Measurements from ENCODE around the gene NPHP3.
A peak's percentile ranks its signal among the peaks of the same experiment; 100 is the strongest.

The NPHP3 gene

GRCh38 chr3:132695422-132695821 is 26.8 kb downstream of the NPHP3 start:
- no peak for DNase-seq (ENCODE audit: low read depth)

GRCh38 chr3:132694991-132695390 is 27.2 kb downstream of the NPHP3 start:
- no peak for DNase-seq (ENCODE audit: low read depth)

DNA sequence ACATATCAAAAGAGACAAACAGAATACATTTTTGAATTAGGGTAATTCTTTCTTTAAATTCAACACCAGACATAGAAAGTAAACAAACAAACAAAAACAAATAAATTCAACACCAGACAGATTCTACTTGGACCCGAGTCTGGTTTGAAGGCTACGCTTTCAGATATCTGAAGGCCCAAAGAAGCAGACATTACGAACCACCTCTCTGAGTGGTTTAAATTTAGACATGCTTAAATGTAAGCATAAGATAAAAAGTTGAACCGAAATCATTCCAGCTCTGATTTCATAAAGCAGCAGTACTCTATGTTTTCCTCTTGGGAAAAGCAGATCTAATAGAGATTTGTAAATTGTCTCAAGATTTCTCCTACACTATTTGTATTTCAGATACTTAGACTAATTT is 32.2 kb downstream of the NPHP3 start:
- DNase-seq (ENCODE audit: low read depth), result no peak

- DNase-seq (ENCODE audit: low read depth), result no peak
Measured at GRCh38 chr3:132682201-132682600, 40.0 kb downstream of the NPHP3 start.

- no peak for DNase-seq (ENCODE audit: low read depth)
Measured at GRCh38 chr3:132681421-132681820, 40.8 kb downstream of the NPHP3 start.

GRCh38 chr3:132679911-132680310 is 42.3 kb downstream of the NPHP3 start:
- DNase-seq (ENCODE audit: low read depth), result no peak

DNA sequence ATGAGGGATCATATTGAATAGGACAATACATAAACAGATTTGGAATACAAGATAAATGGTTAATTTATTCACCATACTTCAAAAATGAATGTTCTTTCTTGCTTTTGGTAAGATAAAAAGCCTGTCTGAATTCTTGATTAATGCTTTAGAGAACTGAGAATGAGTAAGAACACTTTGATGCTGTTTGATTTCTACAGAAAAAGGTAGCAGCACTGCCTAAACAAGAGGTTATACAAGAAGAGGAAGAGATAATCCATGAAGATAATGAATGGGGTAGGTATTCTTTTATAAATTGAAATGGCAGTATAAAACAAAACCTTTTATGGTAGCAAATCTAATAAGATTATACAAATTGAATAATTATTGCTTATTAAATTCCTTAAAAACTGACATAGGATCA is 46.8 kb downstream of the NPHP3 start:
- DNase-seq (ENCODE audit: low read depth), result no peak

- no peak for DNase-seq (ENCODE audit: low read depth)
Measured at GRCh38 chr3:132669256-132669777, 52.9 kb downstream of the NPHP3 start.

DNA sequence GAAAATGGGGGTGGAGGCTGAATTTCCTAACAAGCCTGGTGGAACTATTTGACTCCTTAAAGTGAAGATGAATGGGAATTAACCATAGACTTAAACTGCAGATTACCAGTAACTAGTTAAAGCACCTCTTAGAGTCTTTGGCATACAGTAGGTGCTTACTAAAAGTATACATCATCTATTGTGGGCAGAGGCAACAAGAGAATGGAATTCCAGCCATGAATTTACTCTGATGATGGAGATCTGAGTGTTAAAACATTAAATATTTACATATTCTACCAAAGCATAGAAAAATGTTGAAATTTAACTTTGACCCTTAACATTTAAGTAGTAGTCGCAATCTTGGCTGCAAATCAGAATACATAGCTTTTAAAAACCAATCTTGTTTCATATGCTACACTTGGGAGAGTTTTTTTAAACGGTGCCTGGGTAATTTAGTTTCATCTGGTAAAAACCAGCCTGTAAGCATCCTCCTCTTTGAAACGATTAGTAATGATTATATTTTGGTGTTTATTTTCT is 56.9 kb downstream of the NPHP3 start:
- no peak for DNase-seq (ENCODE audit: low read depth)

DNA sequence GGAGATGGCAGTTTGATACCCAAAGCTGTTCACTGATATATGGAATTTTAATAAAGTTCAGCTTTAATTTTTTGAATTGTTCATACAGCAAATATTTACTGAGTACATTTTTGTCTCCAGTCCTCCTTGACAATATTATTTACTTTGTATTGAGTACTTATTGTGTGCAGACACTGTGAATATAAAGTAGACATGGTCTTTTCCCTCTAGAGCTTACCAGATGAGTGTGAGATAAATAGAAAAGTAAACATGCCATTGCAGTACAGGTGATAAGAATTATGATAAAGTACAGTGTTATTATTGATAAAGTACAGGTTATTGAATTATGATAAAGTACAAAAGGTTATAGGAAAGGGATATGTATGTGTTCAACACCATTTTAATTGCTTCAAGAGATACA is 60.0 kb downstream of the NPHP3 start:
- no peak for DNase-seq (ENCODE audit: low read depth)

DNA sequence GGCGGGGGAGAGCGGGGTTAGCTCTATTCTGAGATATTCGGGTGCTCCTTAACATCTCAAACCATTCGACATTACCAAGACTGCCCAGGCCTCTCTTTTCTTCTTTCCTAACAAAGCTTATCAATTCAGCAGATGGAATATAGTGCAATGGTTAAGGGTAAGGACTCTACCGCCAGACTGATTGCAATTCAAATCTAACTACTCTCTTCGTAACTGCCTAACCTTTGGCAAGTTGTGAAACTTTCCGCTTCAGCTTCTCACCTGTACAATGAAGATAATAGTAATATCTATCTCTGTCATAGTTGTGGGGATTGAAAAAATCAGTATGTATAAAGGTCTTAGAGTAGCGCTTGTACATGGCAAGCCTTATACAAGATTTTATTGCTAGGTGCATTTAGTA is 61.1 kb downstream of the NPHP3 start:
- no peak for DNase-seq (ENCODE audit: low read depth)

DNA sequence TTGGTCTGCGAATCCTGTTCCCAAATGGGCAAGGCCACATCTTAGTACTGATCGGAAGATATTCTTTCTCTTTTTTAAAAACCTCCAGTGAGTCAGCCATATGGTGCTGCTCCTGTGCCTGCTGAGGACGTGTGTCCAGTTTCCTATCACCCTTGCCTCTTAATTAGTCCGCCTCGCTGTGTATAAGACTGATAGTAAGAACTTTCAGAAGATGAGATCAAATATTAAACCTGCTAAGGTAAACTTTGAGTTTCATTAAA is 61.5 kb downstream of the NPHP3 start:
- no peak for DNase-seq (ENCODE audit: low read depth)

DNA sequence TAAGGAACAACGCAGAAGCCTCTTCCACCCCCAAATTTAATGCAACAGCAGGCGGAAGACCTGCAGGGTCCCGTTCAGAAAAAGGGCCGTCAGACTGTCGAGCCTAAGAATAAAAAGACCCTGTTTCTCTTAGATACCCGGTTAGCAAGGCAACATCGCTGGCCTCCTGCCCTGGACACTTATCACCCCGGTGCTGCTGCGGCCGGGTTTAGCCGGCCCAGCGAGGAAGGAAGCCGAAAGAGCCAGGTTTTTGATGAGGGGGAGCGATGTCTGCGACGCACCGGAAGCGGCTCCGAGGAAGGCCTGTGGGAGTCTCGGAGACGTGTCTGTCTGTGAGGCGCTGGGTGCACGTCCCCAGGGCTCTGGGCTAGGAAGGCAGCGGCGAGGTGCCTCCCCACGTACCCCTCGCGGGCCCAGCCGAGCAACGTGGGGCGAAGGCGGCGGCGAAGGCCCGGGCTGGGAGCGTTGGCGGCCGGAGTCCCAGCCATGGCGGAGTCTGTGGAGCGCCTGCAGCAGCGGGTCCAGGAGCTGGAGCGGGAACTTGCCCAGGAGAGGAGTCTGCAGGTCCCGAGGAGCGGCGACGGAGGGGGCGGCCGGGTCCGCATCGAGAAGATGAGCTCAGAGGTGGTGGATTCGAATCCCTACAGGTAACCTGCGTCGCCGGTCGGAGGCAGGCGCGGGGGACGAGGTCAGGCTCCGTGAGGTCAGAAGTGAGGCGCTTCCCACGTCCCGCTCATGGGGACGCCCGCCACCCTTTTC is 62.0 kb downstream of the NPHP3 start, which contains the start of gene UBA5:
UBA5 (plus strand) TSS at position 278 of the 759 bp plus-strand sequence; CDS start at position 487, 209 bp downstream.
- DNase-seq (ENCODE audit: low read depth), result peak; percentile 41

- DNase-seq (ENCODE audit: low read depth), result peak; percentile 1
Measured at GRCh38 chr3:132659365-132660051, 62.7 kb downstream of the NPHP3 start, which contains the start of gene ACAD11. Gene ACAD11, minus strand, starts transcription at chr3:132659809. Its CDS starts 58 bp downstream, at chr3:132659751.

GRCh38 chr3:132659000-132659364 is 63.2 kb downstream of the NPHP3 start:
- DNase-seq (ENCODE audit: low read depth), result no peak

DNA sequence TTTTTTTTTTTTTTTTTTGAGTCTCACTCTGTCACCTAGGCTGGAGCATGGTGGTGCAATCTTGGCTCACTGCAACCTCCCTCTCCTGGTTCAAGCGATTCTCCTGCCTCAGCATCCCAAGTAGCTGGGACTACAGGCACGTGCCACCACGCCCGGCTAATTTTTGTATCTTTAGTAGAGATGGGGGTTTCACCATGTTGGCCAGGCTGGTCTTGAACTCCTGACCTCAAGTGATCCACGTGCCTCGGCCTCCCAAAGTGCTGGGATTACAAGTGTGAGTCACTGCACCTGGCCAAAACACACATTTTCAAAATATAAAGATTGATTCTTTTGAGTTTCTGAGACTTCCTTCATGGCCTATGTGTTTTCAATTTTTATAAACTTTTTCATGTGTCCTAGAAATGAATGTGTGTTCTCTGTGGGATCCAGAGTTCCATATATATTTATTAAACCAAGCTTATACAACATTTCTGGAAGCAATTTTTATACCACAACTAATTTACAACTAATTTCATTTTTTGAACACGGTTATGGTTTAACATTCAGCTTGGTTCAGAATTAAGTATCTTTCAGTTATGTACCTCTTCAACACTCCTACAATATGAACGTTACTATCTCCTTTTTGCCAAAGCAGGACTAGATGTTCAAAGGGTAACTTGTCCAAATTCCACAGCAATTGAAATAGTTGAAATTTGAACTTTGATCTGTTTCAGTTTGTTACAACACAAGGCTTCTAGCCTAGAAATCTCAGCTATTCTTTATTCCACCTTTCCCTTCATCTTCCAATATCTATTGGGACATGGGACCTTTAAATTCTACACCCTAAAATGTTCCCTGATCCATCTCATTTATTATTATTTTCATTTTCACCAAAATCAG is 64.1 kb downstream of the NPHP3 start:
- no peak for DNase-seq (ENCODE audit: low read depth)

- no peak for DNase-seq (ENCODE audit: low read depth)
Measured at GRCh38 chr3:132655471-132655870, 66.7 kb downstream of the NPHP3 start.

- DNase-seq (ENCODE audit: low read depth), result no peak
Measured at GRCh38 chr3:132654721-132655120, 67.5 kb downstream of the NPHP3 start.

- DNase-seq (ENCODE audit: low read depth), result no peak
Measured at GRCh38 chr3:132654190-132654589, 68.0 kb downstream of the NPHP3 start.

- no peak for DNase-seq (ENCODE audit: low read depth)
Measured at GRCh38 chr3:132652640-132653270, 69.5 kb downstream of the NPHP3 start.

DNA sequence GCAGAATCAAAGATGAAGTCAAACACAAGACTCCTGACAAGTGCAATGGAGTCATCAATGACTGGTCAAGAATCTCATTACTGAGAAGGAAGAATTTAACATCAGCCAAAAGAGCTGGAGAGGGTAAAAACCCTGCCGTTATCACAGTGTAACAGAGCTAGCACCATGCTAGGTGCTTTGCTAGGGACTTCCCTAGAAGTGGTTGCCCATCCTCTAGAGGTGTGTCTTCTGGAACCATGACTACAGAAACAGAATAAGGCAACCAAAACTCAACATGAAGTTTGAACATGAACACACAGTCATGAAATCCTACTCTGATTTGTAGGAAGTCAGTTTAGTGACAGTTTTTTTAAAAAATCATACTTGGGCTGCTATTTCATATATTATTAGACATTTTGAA is 72.1 kb downstream of the NPHP3 start:
- no peak for DNase-seq (ENCODE audit: low read depth)

DNA sequence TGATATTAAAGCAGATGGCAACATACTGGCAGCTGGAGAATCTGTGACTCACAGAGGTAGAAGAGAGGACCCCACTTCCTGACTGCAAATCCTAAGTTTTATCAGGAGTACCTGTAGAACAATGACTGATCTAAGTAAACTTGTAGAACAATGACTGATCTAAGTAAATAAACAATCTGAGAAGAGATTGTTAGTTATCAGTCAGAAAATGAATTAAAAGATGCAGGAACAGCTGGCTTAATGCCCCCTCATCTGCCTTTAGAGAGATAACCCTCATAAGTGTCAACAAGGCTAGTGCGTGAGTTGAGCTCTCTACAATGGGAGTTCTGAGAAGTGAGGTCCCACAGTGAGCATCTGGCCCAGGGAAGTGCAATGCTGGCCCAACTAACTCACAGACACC is 77.2 kb downstream of the NPHP3 start:
- no peak for DNase-seq (ENCODE audit: low read depth)

Measured in stimulated activated CD8-positive, alpha-beta memory T cell treated with anti-CD3 and anti-CD28 coated beads, Interleukin-7, amount 100 ng/mL, for 24 hours (primary cell).